ENCODE data around the gene WNT3A. TPM values are rescaled to one million over a fixed set of nuclear protein-coding genes. Genes with fewer than 3 reads are reported as not detected.

Gene WNT3A
- total and polyA plus RNA-seq, 9 of the 15 experiments (the other 6 are each of a cell fraction or from before 2014, with no cell fraction given): not detected

DNA sequence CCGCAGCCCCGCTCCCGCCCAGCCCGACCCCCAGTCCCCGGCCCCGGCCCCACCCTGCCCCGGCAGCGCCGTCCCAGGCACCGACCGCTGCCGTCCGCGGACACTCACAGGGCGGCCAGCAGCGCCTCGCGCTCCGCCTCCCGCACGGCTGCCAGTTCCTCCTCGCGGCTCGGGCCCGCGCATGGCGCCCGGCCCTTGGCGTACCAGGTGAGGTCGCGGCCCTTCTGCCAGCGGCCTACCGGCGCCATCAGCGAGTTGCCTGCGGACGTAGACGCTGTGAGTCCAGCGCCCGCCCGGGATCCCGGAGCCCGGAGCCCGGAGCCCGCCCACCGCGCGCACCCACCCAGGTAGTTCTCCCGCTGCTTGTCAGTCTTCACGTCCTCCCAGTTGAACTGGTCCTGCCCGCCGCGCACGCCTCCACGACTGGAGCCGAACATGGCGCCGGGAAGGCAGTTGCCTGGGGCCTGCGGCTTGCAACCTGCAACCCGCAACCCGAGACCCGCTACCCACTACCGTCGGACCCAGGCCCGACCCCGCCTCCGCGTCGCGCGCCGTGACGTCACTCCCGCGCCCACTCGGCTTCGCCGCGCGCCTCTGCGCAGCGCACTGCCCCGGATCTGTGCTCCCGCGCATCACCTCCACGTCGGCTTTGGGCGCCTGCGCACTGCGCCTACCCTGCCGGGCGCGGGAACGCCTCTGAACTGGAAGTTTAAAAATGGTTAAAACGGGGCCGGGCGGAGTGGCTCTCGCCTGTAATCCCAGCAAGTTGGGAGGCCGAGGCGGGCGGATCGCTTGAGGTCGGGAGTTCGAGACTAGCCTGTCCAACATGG lies 96.2 kb downstream of the WNT3A start, which contains the start of gene C1orf35 (continued):
- no peak for TF ChIP-seq ZBTB34 (CRISPR knock-in tag; IDR thresholded peaks at IDR 0.05)
- TF ChIP-seq, protein P1, sequence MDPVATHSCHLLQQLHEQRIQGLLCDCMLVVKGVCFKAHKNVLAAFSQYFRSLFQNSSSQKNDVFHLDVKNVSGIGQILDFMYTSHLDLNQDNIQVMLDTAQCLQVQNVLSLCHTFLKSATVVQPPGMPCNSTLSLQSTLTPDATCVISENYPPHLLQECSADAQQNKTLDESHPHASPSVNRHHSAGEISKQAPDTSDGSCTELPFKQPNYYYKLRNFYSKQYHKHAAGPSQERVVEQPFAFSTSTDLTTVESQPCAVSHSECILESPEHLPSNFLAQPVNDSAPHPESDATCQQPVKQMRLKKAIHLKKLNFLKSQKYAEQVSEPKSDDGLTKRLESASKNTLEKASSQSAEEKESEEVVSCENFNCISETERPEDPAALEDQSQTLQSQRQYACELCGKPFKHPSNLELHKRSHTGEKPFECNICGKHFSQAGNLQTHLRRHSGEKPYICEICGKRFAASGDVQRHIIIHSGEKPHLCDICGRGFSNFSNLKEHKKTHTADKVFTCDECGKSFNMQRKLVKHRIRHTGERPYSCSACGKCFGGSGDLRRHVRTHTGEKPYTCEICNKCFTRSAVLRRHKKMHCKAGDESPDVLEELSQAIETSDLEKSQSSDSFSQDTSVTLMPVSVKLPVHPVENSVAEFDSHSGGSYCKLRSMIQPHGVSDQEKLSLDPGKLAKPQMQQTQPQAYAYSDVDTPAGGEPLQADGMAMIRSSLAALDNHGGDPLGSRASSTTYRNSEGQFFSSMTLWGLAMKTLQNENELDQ (CRISPR knock-in tag; IDR thresholded peaks at IDR 0.05; ENCODE audit: borderline replicate concordance): peak; percentile 80; the same call in 1 of the 2 replicates
- no peak for TF ChIP-seq ZNF57 (CRISPR knock-in tag; IDR thresholded peaks at IDR 0.05)
- TF ChIP-seq MTA1 (IDR thresholded peaks at IDR 0.05; ENCODE audit: borderline replicate concordance): peak; percentile 99
- TF ChIP-seq FOSL1 (tag; conservative IDR thresholded peaks at IDR 0.05): 0 out of 2 replicates have a peak, but pooled peaks have one; percentile 19
- TF ChIP-seq ZNF146 (CRISPR knock-in tag; IDR thresholded peaks at IDR 0.05; ENCODE audit: unreplicated experiment): no peak
- TF ChIP-seq ZNF277 (CRISPR knock-in tag; IDR thresholded peaks at IDR 0.05; ENCODE audit: borderline replicate concordance): no peak
- TF ChIP-seq DACH1 (IDR thresholded peaks at IDR 0.05; ENCODE audit: partially characterized antibody): peak; percentile 11
- no peak for TF ChIP-seq GATA2 (CRISPR knock-in tag; IDR thresholded peaks at IDR 0.05)
- TF ChIP-seq PRDM10 (IDR thresholded peaks at IDR 0.05; ENCODE audit: partially characterized antibody): no peak
- TF ChIP-seq, protein P2, sequence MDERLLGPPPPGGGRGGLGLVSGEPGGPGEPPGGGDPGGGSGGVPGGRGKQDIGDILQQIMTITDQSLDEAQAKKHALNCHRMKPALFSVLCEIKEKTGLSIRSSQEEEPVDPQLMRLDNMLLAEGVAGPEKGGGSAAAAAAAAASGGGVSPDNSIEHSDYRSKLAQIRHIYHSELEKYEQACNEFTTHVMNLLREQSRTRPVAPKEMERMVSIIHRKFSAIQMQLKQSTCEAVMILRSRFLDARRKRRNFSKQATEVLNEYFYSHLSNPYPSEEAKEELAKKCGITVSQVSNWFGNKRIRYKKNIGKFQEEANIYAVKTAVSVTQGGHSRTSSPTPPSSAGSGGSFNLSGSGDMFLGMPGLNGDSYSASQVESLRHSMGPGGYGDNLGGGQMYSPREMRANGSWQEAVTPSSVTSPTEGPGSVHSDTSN (CRISPR knock-in tag; IDR thresholded peaks at IDR 0.05; ENCODE audit: low read depth): no peak
- TF ChIP-seq, protein P2 (tag; conservative IDR thresholded peaks at IDR 0.05; ENCODE audit: low read depth): no peak
- no peak for TF ChIP-seq TAF9B (IDR thresholded peaks at IDR 0.05; ENCODE audit: partially characterized antibody)
- no peak for TF ChIP-seq SREBF2 (CRISPR knock-in tag; IDR thresholded peaks at IDR 0.05)
- no peak for TF ChIP-seq ZNF764 (CRISPR knock-in tag; IDR thresholded peaks at IDR 0.05; ENCODE audit: low read depth)
